Urinary bladder (tissue), 4 donors: ENCODE results near the gene ESPN. TPM values are rescaled to one million over a fixed set of nuclear protein-coding genes. Genes with fewer than 3 reads are reported as not detected.
A peak's percentile ranks its signal among the peaks of the same experiment; 100 is the strongest.
"Not testable (repeated sequence)": the region's sequence is repeated elsewhere in the genome, so short reads cannot be mapped to it uniquely, and the experiment has no call there.

ENCODE experiments used
- DNase-seq: peaks from one replicate; pipeline ENCODE4 v3.0.0-alpha.2; 2015; ENCODE audit errors: extremely low spot score
- H3K27ac ChIP-seq: one replicate; pipeline ENCODE4 v1.5.1; 2013; ENCODE audit warnings: low read depth, mild to moderate bottlenecking, moderate library complexity
- H3K36me3 ChIP-seq: one replicate; pipeline ENCODE4 v1.6.1; 2013; ENCODE audit warnings: mild to moderate bottlenecking, moderate library complexity; ENCODE audit not compliant: insufficient read depth
- H3K4me1 ChIP-seq: one replicate; pipeline ENCODE4 v1.6.1; 2013; ENCODE audit warnings: mild to moderate bottlenecking, moderate library complexity; ENCODE audit not compliant: insufficient read depth
- H3K4me3 ChIP-seq: one replicate; pipeline ENCODE4 v1.5.1; 2013; ENCODE audit warnings: low read depth, low read length
- WGBS: extraction: QIAGEN DNeasy Blood & Tissue Kit; methylation state at CpG from one replicate; pipeline ENCODE4 v1.1.7; 2013; 5-methylcytosine and 5-hydroxymethylcytosine counted together
- polyA plus RNA-seq: library from polyadenylated mRNA; stranded (reverse); fragments of 200-250 nt; gene quantifications from one replicate; pipeline ENCODE4 v1.2.3, GENCODE V29; 2013
- total RNA-seq: library from RNA; depleted of rRNA; stranded (reverse); fragments of >200 nt; gene quantifications from one replicate; pipeline ENCODE4 v1.2.3, GENCODE V29; 2014
- donor health status: healthy with polysubstance abuse.
- donor health status: healthy.

ESPN gene
- total and polyA plus RNA-seq, 2 donors = 0.53 to 0.58 TPM

- WGBS = 75% methylated on average over 13 of the region's 13 CpGs
Measured at GRCh38 chr1:6488602-6489382, 64.2 kb downstream of the ESPN start.

DNA sequence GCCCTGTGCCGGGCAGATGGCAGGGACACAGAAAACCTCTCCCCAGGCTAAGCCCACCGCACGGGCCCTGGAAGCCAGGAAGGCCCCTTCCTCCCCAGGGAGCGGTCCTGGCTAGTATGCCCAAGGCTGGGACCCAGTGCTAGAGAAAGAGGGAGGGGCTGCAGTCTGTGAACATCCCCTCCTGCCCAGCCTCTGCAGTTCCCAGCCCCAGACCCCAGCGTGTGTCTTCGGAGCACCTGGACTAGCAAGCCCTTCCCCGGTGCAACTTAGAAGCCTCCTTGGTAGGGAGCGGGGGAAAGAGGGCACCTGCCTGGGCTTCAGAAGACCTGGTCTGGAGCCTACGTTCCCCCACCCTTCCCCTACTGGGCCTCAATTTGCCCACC is 64.8 kb downstream of the ESPN start:
- DNase-seq = no peak
- Histone ChIP-seq H3K4me1 (no peaks in the 10 kb centered on the region), H3K36me3 (no peaks in the 10 kb centered on the region), H3K4me3 (no peak overlapping the region), H3K27ac (peak overlapping the region; percentile 41)
- 81% methylated on average over 9 of the region's 9 CpGs for WGBS

More at GRCh38 chr1:6488602-6489382, 64.2 kb downstream of the ESPN start:
- H3K36me3 ChIP-seq = no peaks in the 10 kb centered on the region
- H3K4me1 ChIP-seq = no peaks in the 10 kb centered on the region
- peak overlapping the region; percentile 59 for H3K27ac ChIP-seq
- DNase-seq = no peak
- no peak overlapping the region for H3K4me3 ChIP-seq

DNA sequence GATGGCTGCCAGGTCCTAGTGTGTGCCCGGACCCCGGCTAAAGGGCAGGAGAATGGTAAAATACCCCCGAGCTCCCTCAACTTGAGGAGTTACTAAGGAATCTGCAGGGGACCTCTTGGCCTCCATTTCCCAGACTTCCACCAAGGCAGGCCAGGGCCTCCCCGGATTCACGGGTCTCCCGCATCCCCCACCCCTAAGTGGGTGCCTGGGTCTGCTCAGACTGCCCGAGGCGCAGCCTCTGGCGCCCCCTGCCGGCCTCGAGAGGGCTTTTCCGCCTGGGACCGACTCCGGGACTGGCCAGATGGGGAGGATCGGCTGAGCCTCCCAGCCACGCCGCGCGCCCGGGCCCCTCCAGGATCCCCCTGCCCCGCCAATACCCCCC is 65.2 kb downstream of the ESPN start:
- 13% methylated on average over 21 of the region's 21 CpGs for WGBS
- no peaks in the 10 kb centered on the region for H3K36me3 ChIP-seq
- H3K4me1 ChIP-seq = no peaks in the 10 kb centered on the region
- DNase-seq = no peak
- peak overlapping the region; percentile 41 for H3K27ac ChIP-seq
- H3K4me3 ChIP-seq = peak overlapping the region; percentile 55

DNA sequence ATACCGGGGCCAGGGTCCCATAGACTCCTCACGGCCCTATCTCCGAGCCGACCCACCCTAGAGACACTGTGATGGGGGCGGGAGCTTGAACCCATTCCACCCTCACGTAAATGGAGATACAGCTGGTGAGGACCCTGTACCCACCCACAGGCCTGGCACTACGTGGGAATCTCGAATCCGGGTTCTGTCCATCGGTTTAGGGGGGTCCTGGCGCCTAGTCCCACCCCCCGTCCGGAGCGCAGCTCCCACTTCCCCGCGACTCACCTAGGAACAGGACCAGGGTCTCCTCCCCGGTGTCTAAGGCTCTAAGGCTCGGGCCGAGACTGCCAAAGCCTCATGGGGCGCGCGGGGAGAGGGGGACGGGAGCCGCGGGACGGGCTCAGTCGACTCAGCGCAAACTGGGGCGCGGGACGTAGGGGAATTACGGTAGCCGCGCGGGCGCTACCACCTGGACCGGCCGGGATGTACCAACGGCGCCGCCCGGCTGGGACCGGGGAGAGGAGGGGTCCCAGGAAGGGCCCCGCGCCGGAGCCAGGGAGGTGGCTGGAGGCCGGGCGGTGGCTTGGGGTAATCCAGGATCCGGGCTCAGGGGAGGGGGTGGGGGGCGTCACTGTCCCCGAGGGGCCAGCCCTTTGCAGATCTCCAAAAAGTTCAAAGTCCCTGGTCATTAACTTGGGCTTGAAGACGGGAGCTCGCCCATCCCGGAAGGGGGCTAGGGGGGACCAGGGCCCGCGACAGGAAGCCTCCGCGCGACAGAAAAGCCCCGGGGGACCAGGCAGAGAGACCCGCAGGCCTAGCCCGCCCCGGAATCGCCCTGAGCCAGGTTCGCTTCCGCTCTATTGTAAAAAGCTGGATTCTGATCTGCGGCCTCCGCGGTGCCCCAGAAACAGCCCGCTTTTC is 65.9 kb downstream of the ESPN start:
- Histone ChIP-seq H3K27ac (peak overlapping the region; percentile 14), H3K36me3 (no peaks in the 10 kb centered on the region), H3K4me3 (peak overlapping the region; percentile 55), H3K4me1 (no peaks in the 10 kb centered on the region)
- DNase-seq = no peak
- 3% methylated on average over 70 of the region's 70 CpGs for WGBS

DNA sequence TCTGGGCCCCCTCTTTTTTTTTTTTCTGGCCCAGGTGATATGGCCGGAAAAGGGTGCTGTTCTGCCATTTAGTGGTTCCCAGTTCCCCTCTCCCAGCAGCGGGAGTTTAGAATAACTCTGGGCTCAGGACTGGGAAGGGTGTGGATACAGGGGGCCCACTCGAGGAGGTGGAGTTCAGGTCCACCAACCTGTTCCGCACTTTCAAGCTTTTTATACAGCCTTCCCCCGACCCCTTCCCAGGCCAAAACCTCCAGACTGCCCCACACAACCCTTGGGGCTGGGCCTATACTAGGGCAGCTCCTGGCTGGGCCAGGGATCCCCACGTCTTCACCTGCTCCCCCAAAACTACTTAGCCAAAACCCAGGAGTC is 66.5 kb downstream of the ESPN start:
- WGBS = 60% methylated on average over 6 of the region's 6 CpGs
- H3K27ac ChIP-seq = no peak overlapping the region

GRCh38 chr1:6491480-6491962 is 66.9 kb downstream of the ESPN start, which contains the start of gene PLEKHG5:
PLEKHG5 (minus strand) TSS chr1:6491667; CDS start chr1:6477571, 14,096 bp downstream.
- Histone ChIP-seq H3K27ac (peak within 1 kb of the TSS; percentile 14), H3K4me1 (no peaks in the 10 kb centered on the region), H3K4me3 (peak within 1 kb of the TSS; percentile 55), H3K36me3 (no peaks in the 10 kb centered on the region)
- no peak for DNase-seq
- 78% methylated on average over 6 of the region's 6 CpGs for WGBS

More for the DNA sequence above, 66.5 kb downstream of the ESPN start:
- Histone ChIP-seq H3K4me3 (peak overlapping the region; percentile 55), H3K4me1 (no peaks in the 10 kb centered on the region), H3K36me3 (no peaks in the 10 kb centered on the region)
- DNase-seq = no peak

GRCh38 chr1:6491966-6492365 is 67.4 kb downstream of the ESPN start:
- no peak overlapping the region for H3K4me3 ChIP-seq
- H3K27ac ChIP-seq = no peak overlapping the region
- no peaks in the 10 kb centered on the region for H3K4me1 ChIP-seq
- DNase-seq = no peak
- WGBS = 81% methylated on average over 10 of the region's 10 CpGs
- no peaks in the 10 kb centered on the region for H3K36me3 ChIP-seq

DNA sequence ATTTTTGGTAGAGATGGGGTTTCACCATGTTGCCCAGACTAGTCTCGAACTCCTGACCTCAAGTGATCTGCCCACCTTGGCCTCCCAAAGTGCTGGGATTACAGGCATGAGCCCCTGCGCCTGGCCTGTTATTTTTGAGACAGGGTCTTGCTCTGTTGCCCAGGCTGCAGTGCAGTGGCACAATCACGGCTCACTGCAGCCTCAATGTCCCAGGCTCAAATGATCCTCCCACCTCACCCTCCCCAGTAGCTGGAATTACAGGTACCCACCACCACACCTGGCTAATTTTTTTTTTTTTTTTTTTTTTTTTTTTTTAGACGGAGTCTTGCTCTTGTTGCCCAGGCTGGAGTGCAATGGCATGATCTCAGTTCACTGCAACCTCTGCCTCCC is 69.3 kb downstream of the ESPN start:
- WGBS = 81% methylated on average over 4 of the region's 4 CpGs
- DNase-seq, H3K36me3 ChIP-seq, H3K4me1 ChIP-seq, H3K27ac ChIP-seq, H3K4me3 ChIP-seq: not testable (repeated sequence)

GRCh38 chr1:6494627-6495026 is 70.1 kb downstream of the ESPN start:
- no peaks in the 10 kb centered on the region for H3K4me1 ChIP-seq
- H3K36me3 ChIP-seq = no peaks in the 10 kb centered on the region
- WGBS = 92% methylated on average over 4 of the region's 4 CpGs
- no peak overlapping the region for H3K27ac ChIP-seq
- no peak overlapping the region for H3K4me3 ChIP-seq
- no peak for DNase-seq

DNA sequence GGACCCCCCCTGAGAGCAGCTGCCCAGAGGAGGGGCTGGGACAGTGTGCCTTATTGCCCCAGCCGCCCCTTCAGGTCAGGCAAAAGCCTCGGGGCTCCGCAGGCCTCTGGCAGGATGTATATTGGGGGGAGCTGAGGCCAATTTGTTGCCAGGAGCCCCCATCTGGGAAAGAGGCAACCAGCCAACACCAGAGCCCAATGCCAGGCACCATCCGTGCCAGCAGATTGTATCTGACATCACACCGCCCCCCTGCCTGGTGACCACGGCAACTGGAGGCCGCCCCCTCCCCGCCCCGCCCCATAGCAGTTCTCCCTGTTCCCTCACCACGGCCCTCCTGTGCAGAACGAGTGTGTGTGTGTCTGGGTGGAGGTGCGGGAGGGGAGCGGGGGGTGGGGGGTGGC is 70.5 kb downstream of the ESPN start:
- Histone ChIP-seq H3K4me1 (no peaks in the 10 kb centered on the region), H3K4me3 (no peak overlapping the region), H3K27ac (no peak overlapping the region), H3K36me3 (no peaks in the 10 kb centered on the region)
- 62% methylated on average over 13 of the region's 13 CpGs for WGBS
- no peak for DNase-seq

GRCh38 chr1:6495540-6496364 is 71.2 kb downstream of the ESPN start:
- no peak for DNase-seq
- Histone ChIP-seq H3K4me1 (no peaks in the 10 kb centered on the region), H3K36me3 (no peaks in the 10 kb centered on the region), H3K4me3 (no peak overlapping the region), H3K27ac (no peak overlapping the region)
- 83% methylated on average over 14 of the region's 14 CpGs for WGBS

GRCh38 chr1:6496365-6496721 is 71.8 kb downstream of the ESPN start:
- Histone ChIP-seq H3K36me3 (no peaks in the 10 kb centered on the region), H3K4me3 (no peak overlapping the region), H3K27ac (no peak overlapping the region), H3K4me1 (no peaks in the 10 kb centered on the region)
- 41% methylated on average over 13 of the region's 13 CpGs for WGBS
- no peak for DNase-seq

- WGBS = 4% methylated on average over 21 of the region's 21 CpGs
- H3K36me3 ChIP-seq = no peaks in the 10 kb centered on the region
- H3K4me1 ChIP-seq = no peaks in the 10 kb centered on the region
- no peak for DNase-seq
- H3K27ac ChIP-seq = no peak overlapping the region
- peak overlapping the region; percentile 62 for H3K4me3 ChIP-seq
Measured at GRCh38 chr1:6496890-6497214, 72.3 kb downstream of the ESPN start.
